NB4 (cell line): ENCODE measurements around the gene FBXO11.
"Not testable (repeated sequence)": the region's sequence is repeated elsewhere in the genome, so short reads cannot be mapped to it uniquely, and the experiment has no call there.

Experiments used
- DNase-seq: peaks from one replicate; pipeline ENCODE4 v3.0.0; 2010; ENCODE audit warnings: low read depth
- H3K4me3 ChIP-seq: one replicate; pipeline ENCODE4 v1.5.1; 2011; ENCODE audit warnings: mild to moderate bottlenecking, low read depth, low read length, moderate library complexity
- CTCF ChIP-seq: IDR thresholded peaks from one replicate; pipeline ENCODE4 v1.5.1; 2012; ENCODE audit warnings: low read depth, low read length
- MAX ChIP-seq: IDR thresholded peaks from 2 replicates; pipeline ENCODE4 v1.6.1; 2011; ENCODE audit warnings: low read depth, low read length
- MYC ChIP-seq: IDR thresholded peaks from 2 replicates; pipeline ENCODE4 v1.6.1; 2011; ENCODE audit warnings: low read depth, low read length
- POLR2A ChIP-seq: IDR thresholded peaks from 2 replicates; pipeline ENCODE4 v1.6.1; 2011; ENCODE audit warnings: mild to moderate bottlenecking; ENCODE audit not compliant: insufficient read length; ENCODE audit errors: extremely low read depth

FBXO11 gene

GRCh38 chr2:47937677-47938076 lies 31.4 kb upstream of the FBXO11 start:
- no peak overlapping the region for H3K4me3 ChIP-seq
- no peak for TF ChIP-seq CTCF
- TF ChIP-seq MAX = no peak
- TF ChIP-seq POLR2A = no peak
- no peak for TF ChIP-seq MYC
- no peak for DNase-seq

GRCh38 chr2:47935071-47935470 lies 28.8 kb upstream of the FBXO11 start:
- no peak overlapping the region for H3K4me3 ChIP-seq
- TF ChIP-seq POLR2A (no peak), CTCF (no peak), MYC (no peak), MAX (no peak)
- DNase-seq = no peak

GRCh38 chr2:47918043-47918442 lies 11.7 kb upstream of the FBXO11 start:
- DNase-seq = no peak
- no peak overlapping the region for H3K4me3 ChIP-seq
- TF ChIP-seq MAX = no peak
- TF ChIP-seq POLR2A = no peak
- TF ChIP-seq CTCF = no peak
- TF ChIP-seq MYC = no peak

GRCh38 chr2:47917276-47917961 lies 11.1 kb upstream of the FBXO11 start:
- DNase-seq = no peak
- TF ChIP-seq CTCF (no peak), MYC (no peak), MAX (no peak), POLR2A (no peak)
- no peak overlapping the region for H3K4me3 ChIP-seq

- DNase-seq = no peak
- H3K4me3 ChIP-seq = no peak overlapping the region
- TF ChIP-seq MAX (no peak), CTCF (no peak), MYC (no peak), POLR2A (no peak)
Observed at GRCh38 chr2:47916412-47916811, 10.1 kb upstream of the FBXO11 start.

- not testable (repeated sequence) for DNase-seq, H3K4me3 ChIP-seq
Observed at GRCh38 chr2:47910662-47911061, 4.4 kb upstream of the FBXO11 start.
